NK-92 treated with Interleukin-12 subunit alpha and Interleukin-12 subunit beta, amount 100 ng/mL, for 24 hours (cell line): ENCODE results near the gene SETD3.

Experiments used
- DNase-seq: peaks from one replicate; lab custom pipeline; 2025; lab: John Stamatoyannopoulos, UW

The SETD3 gene

GRCh38 chr14:99422228-99423010 is 58.2 kb downstream of the SETD3 start:
- DNase-seq: no peak

GRCh38 chr14:99420711-99421110 is 59.9 kb downstream of the SETD3 start:
- no peak for DNase-seq

- no peak for DNase-seq
Observed at GRCh38 chr14:99419905-99420304, 60.8 kb downstream of the SETD3 start.

- DNase-seq: no peak
Observed at GRCh38 chr14:99418242-99418641, 62.4 kb downstream of the SETD3 start.

- DNase-seq: no peak
Observed at GRCh38 chr14:99416909-99417308, 63.8 kb downstream of the SETD3 start.

GRCh38 chr14:99415496-99416281 is 65.0 kb downstream of the SETD3 start:
- DNase-seq: peak; percentile 12

- no peak for DNase-seq
Observed at GRCh38 chr14:99413911-99414310, 66.7 kb downstream of the SETD3 start.

- DNase-seq: no peak
Observed at GRCh38 chr14:99413172-99413571, 67.5 kb downstream of the SETD3 start.

GRCh38 chr14:99412117-99413061 is 68.3 kb downstream of the SETD3 start:
- DNase-seq: no peak

GRCh38 chr14:99410019-99410418 is 70.6 kb downstream of the SETD3 start:
- no peak for DNase-seq

- no peak for DNase-seq
Observed at GRCh38 chr14:99408971-99409289, 71.7 kb downstream of the SETD3 start.

GRCh38 chr14:99408286-99408970 is 72.2 kb downstream of the SETD3 start:
- no peak for DNase-seq

- no peak for DNase-seq
Observed at GRCh38 chr14:99407416-99407815, 73.2 kb downstream of the SETD3 start.

- DNase-seq: no peak
Observed at GRCh38 chr14:99402950-99403349, 77.7 kb downstream of the SETD3 start.

GRCh38 chr14:99402285-99402648 is 78.4 kb downstream of the SETD3 start:
- no peak for DNase-seq

GRCh38 chr14:99401621-99402284 is 78.9 kb downstream of the SETD3 start:
- no peak for DNase-seq

- no peak for DNase-seq
Observed at GRCh38 chr14:99401211-99401610, 79.4 kb downstream of the SETD3 start.

- no peak for DNase-seq
Observed at GRCh38 chr14:99397698-99398097, 83.0 kb downstream of the SETD3 start.

- DNase-seq: peak; percentile 15
Observed at GRCh38 chr14:99395909-99396530, 84.6 kb downstream of the SETD3 start.

- no peak for DNase-seq
Observed at GRCh38 chr14:99394602-99395156, 86.0 kb downstream of the SETD3 start.
